Lower leg skin (tissue), 4 donors: ENCODE results near the gene BICD2. TPM values are rescaled to one million over a fixed set of nuclear protein-coding genes. Genes with fewer than 3 reads are reported as not detected.

Experiments
- DNase-seq, 2 donors: peaks; one replicate each; pipeline ENCODE4 v3.0.0-alpha.2; 2019; ENCODE audit warnings: low spot score in 2 of 2
- H3K4me3 ChIP-seq: fragments of 200-600 bp; sonication (generic); 2 replicates; pipeline ENCODE4 v1.5.1; 2017; ENCODE audit warnings: mild to moderate bottlenecking, low read depth; ENCODE audit not compliant: poor library complexity, severe bottlenecking
- CTCF ChIP-seq, 3 donors: fragments of 450-650 bp; IDR thresholded peaks; one replicate each; pipeline ENCODE4 v1.5.1; 2016; ENCODE audit warnings: antibody characterized with exemption in 3 of 3, mild to moderate bottlenecking in 3 of 3, moderate library complexity in 2 of 3
- POLR2A ChIP-seq, 2 donors: fragments of 450-650 bp; IDR thresholded peaks; one replicate each; pipeline ENCODE4 v1.6.1; 2016 to 2017; ENCODE audit warnings: antibody characterized with exemption in 2 of 2, mild to moderate bottlenecking in 1 of 2, moderate library complexity in 1 of 2
- WGBS, 2 donors: methylation state at CpG; one replicate each; pipeline ENCODE4 v1.1.5; 2018; 5-methylcytosine and 5-hydroxymethylcytosine counted together
- intact Hi-C: fragments of 100-400 bp; cut with DNase I; formaldehyde crosslinking; loops from one replicate; pipeline ENCODE4 v1.15.0; 2023; ENCODE audit warnings: low total_unique reads
- total RNA-seq, 4 donors: library from RNA; depleted of rRNA; stranded (reverse); fragments of >200 nt; gene quantifications; one replicate each; pipeline ENCODE4 v1.1.0, GENCODE V29; 2016

The BICD2 gene
- total RNA-seq, 4 donors from 2014 or later, result 177 to 182 (median 180) TPM

GRCh38 chr9:92666912-92667532 is 97.6 kb downstream of the BICD2 start:
- 66 to 80% methylated on average over 8 of the region's 8 CpGs for WGBS, 2 donors
- H3K4me3 ChIP-seq, result no peak overlapping the region
- intact Hi-C loops, result no loop called here
- TF ChIP-seq POLR2A (IDR thresholded peaks at IDR 0.05), result no peak
- no peak for TF ChIP-seq CTCF (IDR thresholded peaks at IDR 0.05)
- peak in 1 of 2 donors; percentile 82 for DNase-seq

- intact Hi-C loops, result no loop called here
- no peak for DNase-seq
- WGBS, 2 donors, result 57% methylated on average over 4 to 6 of the region's 6 CpGs
- H3K4me3 ChIP-seq, result no peak overlapping the region
- TF ChIP-seq POLR2A (IDR thresholded peaks at IDR 0.05) (no peak), CTCF (IDR thresholded peaks at IDR 0.05) (no peak)
Measured at GRCh38 chr9:92666236-92666635, 98.4 kb downstream of the BICD2 start.

GRCh38 chr9:92665836-92666235 is 98.8 kb downstream of the BICD2 start:
- intact Hi-C loops, result no loop called here
- H3K4me3 ChIP-seq, result no peak overlapping the region
- DNase-seq, result no peak
- TF ChIP-seq POLR2A (IDR thresholded peaks at IDR 0.05) (no peak), CTCF (IDR thresholded peaks at IDR 0.05) (no peak)
- WGBS, 2 donors, result 50 to 56% methylated on average over 3 of the region's 3 CpGs

- TF ChIP-seq CTCF (IDR thresholded peaks at IDR 0.05) (no peak), POLR2A (IDR thresholded peaks at IDR 0.05) (no peak)
- WGBS, 2 donors, result 58 to 71% methylated on average over 12 to 13 of the region's 13 CpGs
- no peak for DNase-seq
- no peak overlapping the region for H3K4me3 ChIP-seq
- intact Hi-C loops, result no loop called here
Measured at GRCh38 chr9:92664394-92665152, 100.1 kb downstream of the BICD2 start.

GRCh38 chr9:92663951-92664350 is 100.7 kb downstream of the BICD2 start:
- intact Hi-C loops, result no loop called here
- DNase-seq, result no peak
- no peak for TF ChIP-seq POLR2A (IDR thresholded peaks at IDR 0.05)
- TF ChIP-seq CTCF (IDR thresholded peaks at IDR 0.05), result no peak
- 88 to 89% methylated on average over 10 of the region's 10 CpGs for WGBS, 2 donors
- no peak overlapping the region for H3K4me3 ChIP-seq
